ENCODE data around the gene FBXL17. TPM values are rescaled to one million over a fixed set of nuclear protein-coding genes. Genes with fewer than 3 reads are reported as not detected.

The FBXL17 gene
- total and polyA plus RNA-seq, 2 of the 4 experiments (the other 2 are of a cell fraction): 3.9 to 8.1 TPM

GRCh38 chr5:108353087-108353486, 28.8 kb downstream of the FBXL17 start:
- intact Hi-C loops (cut with micrococcal nuclease) (no loop called here), dilution Hi-C loops (cut with HindIII; ENCODE audit: low sequenced_read_pairs, unreplicated experiment) (no loop called here), in situ Hi-C loops (cut with MboI; ENCODE audit: low sequenced_read_pairs) (no loop called here)
- Histone ChIP-seq H3K4me1 (ENCODE audit: control insufficient read depth, insufficient read depth, low read length) (no peaks in the 10 kb centered on the region), H3K4me3 (ENCODE audit: insufficient read depth, low read depth, low read length) (no peak overlapping the region), H3K4me2 (ENCODE audit: low read depth, low read length) (no peak overlapping the region), H3K9me1 (ENCODE audit: insufficient read depth, low read length) (no peaks in the 10 kb centered on the region), H3K9ac (ENCODE audit: low read depth, low read length) (no peak overlapping the region), H3K18ac (ENCODE audit: low read depth, low read length) (no peak overlapping the region), H2AK9ac (replicated peaks; ENCODE audit: low read depth, low read length, poor library complexity) (no peak overlapping the region), H2BK20ac (ENCODE audit: low read depth, low read length) (no peak overlapping the region), H2AK5ac (ENCODE audit: low read depth, low read length) (no peak overlapping the region), H4K5ac (ENCODE audit: low read depth, low read length) (no peak overlapping the region), H3K27ac (ENCODE audit: insufficient read depth, low read length) (no peak overlapping the region), H3K56ac (ENCODE audit: extremely low read depth, insufficient read depth, low read length) (no peak overlapping the region), H4K8ac (ENCODE audit: low read depth in 2 of 2, low read length in 2 of 2) (no peak overlapping the region), H2BK120ac (ENCODE audit: low read depth, low read length) (no peak overlapping the region), H3K4ac (ENCODE audit: low read depth, low read length) (no peak overlapping the region), H2BK15ac (ENCODE audit: low read depth, low read length) (no peak overlapping the region), H3K27me3 (ENCODE audit: control insufficient read depth, insufficient read depth, low read length) (no peaks in the 10 kb centered on the region), H3K14ac (replicated peaks; ENCODE audit: low read depth, low read length) (no peak overlapping the region), H3K23ac (ENCODE audit: low read depth, low read length) (no peak overlapping the region), H3K36me3 (ENCODE audit: control insufficient read depth, insufficient read depth, low read length) (no peaks in the 10 kb centered on the region), H3K79me1 (ENCODE audit: low read depth in 1 of 2, low read length in 2 of 2) (no peaks in the 10 kb centered on the region; a peak in 1 of 4 replicates), H2AFZ (replicated peaks; ENCODE audit: low read length, poor library complexity) (no peak overlapping the region), H4K20me1 (ENCODE audit: insufficient read depth, low read length) (no peaks in the 10 kb centered on the region), H3K9me3 (ENCODE audit: control insufficient read depth, insufficient read depth, low read length) (no peaks in the 10 kb centered on the region), H2BK5ac (ENCODE audit: low read depth, low read length, poor library complexity, severe bottlenecking) (no peak overlapping the region), H4K91ac (ENCODE audit: insufficient read depth, low read depth, low read length) (no peak overlapping the region)
- ChIA-PET POLR2A (ENCODE audit: unreplicated experiment) (no interaction called here), CTCF (interaction anchor here (0.8 kb wide), 1 partner anchor 93 kb away, joined by 4 read pairs; no protein-coding TSS in a partner anchor)
- no peak for ATAC-seq (ENCODE audit: low read depth)
- TF ChIP-seq USF2 (IDR thresholded peaks at IDR 0.05; ENCODE audit: low read depth, low read length) (no peak), NFE2L2 (IDR thresholded peaks at IDR 0.05; ENCODE audit: low read depth, low read length) (no peak), CEBPB (IDR thresholded peaks at IDR 0.05; ENCODE audit: low read depth, low read length) (no peak), MAZ (IDR thresholded peaks at IDR 0.05; ENCODE audit: borderline replicate concordance, low read depth, low read length) (no peak), ELK1 (IDR thresholded peaks at IDR 0.05; ENCODE audit: borderline replicate concordance, low read depth, low read length) (no peak), CTCF (conservative IDR thresholded peaks at IDR 0.05; ENCODE audit: low read depth, low read length) (no peak), RFX5 (IDR thresholded peaks at IDR 0.05; ENCODE audit: low read depth, low read length) (no peak), CHD1 (IDR thresholded peaks at IDR 0.05; ENCODE audit: low read depth, low read length) (no peak), POLR2A (IDR thresholded peaks at IDR 0.05; ENCODE audit: low read depth, low read length) (no peak), FOS (IDR thresholded peaks at IDR 0.05; ENCODE audit: low read depth, low read length) (no peak), BHLHE40 (IDR thresholded peaks at IDR 0.05; ENCODE audit: low read depth, low read length) (no peak), MAFK (IDR thresholded peaks at IDR 0.05; ENCODE audit: low read depth, low read length) (no peak)
- BruUV-seq (replicated peaks): no TSS peak
- WGBS, 2 experiments (ENCODE audit: extremely low coverage in 2 of 2, insufficient read length in 1 of 2): no CpG with 5 or more reads among the region's 3 CpGs
- DNase-seq: no peak

Measured in IMR-90 (cell line).